Heart left ventricle (tissue), 16 donors: Measurements from ENCODE around the gene MDM4. TPM values are rescaled to one million over a fixed set of nuclear protein-coding genes. Genes with fewer than 3 reads are reported as not detected.

ENCODE experiments used
- ATAC-seq, 4 donors: fragments of 200-7000 bp; cut with Tn5 transposase; one replicate each; pipeline ENCODE4 v1.9.1; 2020 to 2022; ENCODE audit warnings: moderate library complexity in 4 of 4, mild to moderate bottlenecking in 3 of 4, moderate number of reproducible peaks in 1 of 4
- DNase-seq, 5 donors: peaks; one replicate each; pipeline ENCODE4 v3.0.0-alpha.2; 2020
- H3K27ac ChIP-seq, 12 donors: fragments of 200-600 bp; sonication (generic) in 4 of 12; one replicate each; pipeline versions ENCODE4 v1.5.0 to v1.8.0; 2016 to 2022; ENCODE audit warnings: mild to moderate bottlenecking in 2 of 12
- H3K27me3 ChIP-seq, 9 donors: fragments of 200-600 bp; sonication (generic) in 2 of 9; one replicate each; pipeline versions ENCODE4 v1.5.1 to v1.8.0; 2016 to 2022; ENCODE audit warnings: mild to moderate bottlenecking in 3 of 9
- H3K36me3 ChIP-seq, 9 donors: fragments of 200-600 bp; sonication (generic) in 2 of 9; one replicate each; pipeline versions ENCODE4 v1.5.0 to v1.8.0; 2018 to 2022; ENCODE audit warnings: mild to moderate bottlenecking in 2 of 9
- H3K4me1 ChIP-seq, 12 donors: fragments of 200-600 bp; sonication (generic) in 4 of 12; one replicate each; pipeline versions ENCODE4 v1.5.0 to v1.8.0; 2016 to 2022; ENCODE audit warnings: mild to moderate bottlenecking in 3 of 12
- H3K4me3 ChIP-seq, 12 donors: fragments of 200-600 bp; sonication (generic) in 4 of 12; one replicate each; pipeline versions ENCODE4 v1.5.0 to v1.8.0; 2017 to 2022; ENCODE audit warnings: mild to moderate bottlenecking in 9 of 12, moderate library complexity in 4 of 12
- H3K9me3 ChIP-seq, 12 donors: fragments of 200-600 bp; sonication (generic) in 4 of 12; one replicate each; pipeline versions ENCODE4 v1.5.0 to v1.8.0; 2016 to 2022; ENCODE audit warnings: mild to moderate bottlenecking in 1 of 12
- POLR2A ChIP-seq, 2 donors: fragments of 450-650 bp; IDR thresholded peaks; one replicate each; pipeline ENCODE4 v1.6.1; 2017; ENCODE audit warnings: antibody characterized with exemption in 2 of 2, mild to moderate bottlenecking in 2 of 2, moderate library complexity in 2 of 2
- WGBS, 4 donors: extraction: QIAGEN DNeasy Blood & Tissue Kit in 2 of 4; methylation state at CpG; one replicate each; pipeline versions ENCODE4 v1.1.5 to v1.1.7; 2013 to 2018; 5-methylcytosine and 5-hydroxymethylcytosine counted together
- intact Hi-C, 10 donors: fragments of 100-400 bp; cut with DNase I; formaldehyde crosslinking; loops; one replicate each; pipeline versions ENCODE4 v1.11.1 to v1.14.2; 2022
- polyA plus RNA-seq, 2 donors: library from polyadenylated mRNA; stranded (reverse); fragments of 200-250 nt; gene quantifications; one replicate each; pipeline ENCODE4 v1.2.3, GENCODE V29; 2013
- total RNA-seq, 9 donors: library from RNA; depleted of rRNA in 2 of 9; stranded (reverse); fragments of >200 nt in 2 of 9; fragmentation: NEBNext Ultra II Directional in 3 of 9; extraction: Animal tissue kit (Norgen Biotek cat#: 25700) in 3 of 9; gene quantifications; one replicate each; pipeline versions ENCODE4 v1.1.0 to v1.2.4, GENCODE V29; 2016 to 2023
- TF ChIP-seq, protein P1 (sequence below), 12 donors: fragments of 200-600 bp; sonication (generic) in 4 of 12; IDR thresholded peaks; one replicate each; pipeline versions ENCODE4 v1.5.0 to v1.8.0; 2018 to 2022; ENCODE audit warnings: antibody characterized with exemption in 12 of 12, mild to moderate bottlenecking in 5 of 12
- donor health status: ischemic (EF 13 %, LVEDD 7.1; RV severe dilation, severe dysfunction).
- donor health status: healthy with polysubstance abuse.
- donor health status: DM: no; HTN: yes; CAD: no.
- donor health status: DM: no; HTN: no; CAD: no.
- donor health status: ischemic (EF 25% LVEDD 6.9; RV normal size, moderate dysfunction).
- donor health status: ischemic (EF 25% LVEDD 5.7; RV mildly dilated, moderate dysfunction).
- donor health status: healthy.
- donor health status: DM: yes; HTN: yes; CAD: no.
- donor health status: ischemic (EF 35%, LVEDD 5.7; RV mildly dilated, moderate dysfunction).
- donor health status: nonischemic (EF 11% LVEDD 7.7; RV severe dilation, severe dysfunction).
- donor health status: DM: yes; HTN: yes; CAD: no.
- donor health status: PGD.
- donor health status: ischemic (EF 29% LVEDD 5.4; RV normal size, mild dysfunction).
- donor health status: nonischemic (EF 23%, LVEDD 6.1; RV moderate dilation, normal function).

The MDM4 gene
- total and polyA plus RNA-seq, 11 donors: 5.7 to 48.7 (median 31.6) TPM

DNA sequence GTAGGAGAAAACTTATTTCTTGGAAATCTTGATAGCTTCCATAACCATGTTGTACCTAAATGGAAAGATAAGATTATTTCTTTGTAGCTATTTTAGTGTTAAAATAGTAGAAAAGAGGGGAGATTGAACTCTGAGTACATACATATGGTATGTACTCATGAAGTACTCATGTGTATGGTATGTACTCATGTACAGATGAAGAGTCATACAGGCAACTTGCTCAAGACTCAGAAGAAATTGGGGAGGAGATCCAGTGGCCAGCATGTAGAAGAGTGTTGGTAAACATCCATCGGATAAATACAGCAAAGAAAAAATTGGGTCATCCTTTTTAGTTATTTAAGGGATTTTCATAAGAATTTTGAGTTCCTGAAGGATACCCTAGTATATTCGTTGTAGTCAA is 29.0 kb downstream of the MDM4 start:
- Histone ChIP-seq H3K27me3 (no peaks in the 10 kb centered on the region), H3K27ac (peak overlapping the region in 1 of 12 donors; percentile 56), H3K4me1 (peaks cover 0 to 31% (median 0%) of the 10 kb centered on the region in 12 donors), H3K4me3 (no peak overlapping the region), H3K9me3 (no peaks in the 10 kb centered on the region), H3K36me3 (peaks cover 0 to 100% (median 99%) of the 10 kb centered on the region in 9 donors)
- DNase-seq (no peak), ATAC-seq (no peak)
- TF ChIP-seq, protein P1, sequence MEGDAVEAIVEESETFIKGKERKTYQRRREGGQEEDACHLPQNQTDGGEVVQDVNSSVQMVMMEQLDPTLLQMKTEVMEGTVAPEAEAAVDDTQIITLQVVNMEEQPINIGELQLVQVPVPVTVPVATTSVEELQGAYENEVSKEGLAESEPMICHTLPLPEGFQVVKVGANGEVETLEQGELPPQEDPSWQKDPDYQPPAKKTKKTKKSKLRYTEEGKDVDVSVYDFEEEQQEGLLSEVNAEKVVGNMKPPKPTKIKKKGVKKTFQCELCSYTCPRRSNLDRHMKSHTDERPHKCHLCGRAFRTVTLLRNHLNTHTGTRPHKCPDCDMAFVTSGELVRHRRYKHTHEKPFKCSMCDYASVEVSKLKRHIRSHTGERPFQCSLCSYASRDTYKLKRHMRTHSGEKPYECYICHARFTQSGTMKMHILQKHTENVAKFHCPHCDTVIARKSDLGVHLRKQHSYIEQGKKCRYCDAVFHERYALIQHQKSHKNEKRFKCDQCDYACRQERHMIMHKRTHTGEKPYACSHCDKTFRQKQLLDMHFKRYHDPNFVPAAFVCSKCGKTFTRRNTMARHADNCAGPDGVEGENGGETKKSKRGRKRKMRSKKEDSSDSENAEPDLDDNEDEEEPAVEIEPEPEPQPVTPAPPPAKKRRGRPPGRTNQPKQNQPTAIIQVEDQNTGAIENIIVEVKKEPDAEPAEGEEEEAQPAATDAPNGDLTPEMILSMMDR (IDR thresholded peaks at IDR 0.05): no peak
- no peak for TF ChIP-seq POLR2A (IDR thresholded peaks at IDR 0.05)
- WGBS, 4 donors: 96 to 98% (median 96%) methylated on average over 2 of the region's 2 CpGs
- intact Hi-C loops: loop anchor here in 1 of 10 donors (10.0 kb wide), 1 partner anchor 550 kb away; no protein-coding TSS in a partner anchor

DNA sequence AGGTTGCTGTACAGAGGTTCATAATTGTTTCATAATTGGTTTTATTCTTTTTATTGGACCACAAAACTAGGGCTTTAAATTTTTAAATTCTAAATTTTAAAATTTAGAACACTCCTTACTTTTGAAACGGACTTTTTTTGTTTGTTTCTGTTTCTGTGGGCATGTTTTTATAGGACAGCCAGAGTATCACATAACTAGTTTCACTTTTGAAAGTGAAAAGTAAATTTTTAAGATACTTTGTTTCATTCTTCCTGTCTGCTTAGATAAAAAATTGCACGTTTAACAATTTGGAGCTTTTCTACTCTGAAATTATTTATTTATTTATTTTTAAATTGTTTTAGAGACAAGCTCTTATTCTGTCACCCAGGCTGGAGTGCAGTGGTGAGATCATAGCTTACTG is 29.7 kb downstream of the MDM4 start:
- WGBS, 4 donors: 60 to 71% (median 66%) methylated on average over 2 of the region's 2 CpGs
- peaks cover 0 to 31% (median 0%) of the 10 kb centered on the region in 12 donors for H3K4me1 ChIP-seq
- H3K4me3 ChIP-seq: peak overlapping the region in 1 of 12 donors; percentile 13
- peak overlapping the region in 1 of 12 donors; percentile 56 for H3K27ac ChIP-seq
- TF ChIP-seq, protein P1 (IDR thresholded peaks at IDR 0.05): no peak
- TF ChIP-seq POLR2A (IDR thresholded peaks at IDR 0.05): no peak
- H3K27me3 ChIP-seq: no peaks in the 10 kb centered on the region
- ATAC-seq: no peak
- H3K36me3 ChIP-seq: peaks cover 0 to 100% (median 99%) of the 10 kb centered on the region in 9 donors
- intact Hi-C loops: loop anchor here in 1 of 10 donors (10.0 kb wide), 1 partner anchor 549 kb away; no protein-coding TSS in a partner anchor
- no peaks in the 10 kb centered on the region for H3K9me3 ChIP-seq
- no peak for DNase-seq

DNA sequence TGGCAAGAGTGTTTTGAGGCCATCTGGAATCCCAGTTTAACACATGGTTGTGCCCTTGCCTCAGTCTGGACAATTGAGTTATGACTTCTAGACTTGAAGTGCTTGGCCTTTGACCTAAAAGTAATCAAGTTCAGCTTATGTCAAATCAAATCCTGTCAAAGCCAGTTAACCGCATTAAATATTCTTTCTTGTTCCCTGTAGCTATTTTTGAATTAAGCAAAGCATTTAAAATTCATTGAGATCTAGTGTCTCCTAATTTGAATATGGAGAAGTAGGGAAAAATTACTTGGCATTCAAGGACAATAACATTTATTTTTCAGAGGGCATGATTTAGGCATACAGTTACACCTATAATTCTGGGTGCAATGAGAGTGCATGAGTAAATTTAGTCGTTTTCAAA is 32.1 kb downstream of the MDM4 start:
- DNase-seq: no peak
- Histone ChIP-seq H3K27me3 (no peaks in the 10 kb centered on the region), H3K9me3 (no peaks in the 10 kb centered on the region), H3K27ac (no peak overlapping the region), H3K4me1 (peaks cover 0 to 30% (median 0%) of the 10 kb centered on the region in 12 donors), H3K4me3 (no peak overlapping the region), H3K36me3 (peaks cover 0 to 100% (median 97%) of the 10 kb centered on the region in 9 donors)
- no peak for TF ChIP-seq POLR2A (IDR thresholded peaks at IDR 0.05)
- ATAC-seq: no peak
- 94 to 98% (median 95%) methylated on average over 2 of the region's 2 CpGs for WGBS, 4 donors
- intact Hi-C loops: loop anchor here in 1 of 10 donors (10.0 kb wide), 1 partner anchor 547 kb away; no protein-coding TSS in a partner anchor

DNA sequence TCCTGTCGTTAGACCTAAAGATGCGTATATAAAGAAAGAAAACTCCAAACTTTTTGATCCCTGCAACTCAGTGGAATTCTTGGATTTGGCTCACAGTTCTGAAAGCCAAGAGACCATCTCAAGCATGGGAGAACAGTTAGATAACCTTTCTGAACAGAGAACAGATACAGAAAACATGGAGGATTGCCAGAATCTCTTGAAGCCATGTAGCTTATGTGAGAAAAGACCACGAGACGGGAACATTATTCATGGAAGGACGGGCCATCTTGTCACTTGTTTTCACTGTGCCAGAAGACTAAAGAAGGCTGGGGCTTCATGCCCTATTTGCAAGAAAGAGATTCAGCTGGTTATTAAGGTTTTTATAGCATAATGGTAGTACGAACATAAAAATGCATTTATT is 33.1 kb downstream of the MDM4 start:
- WGBS, 4 donors: 69 to 74% (median 73%) methylated on average over 6 of the region's 6 CpGs
- TF ChIP-seq, protein P1 (IDR thresholded peaks at IDR 0.05): no peak
- no peak for TF ChIP-seq POLR2A (IDR thresholded peaks at IDR 0.05)
- Histone ChIP-seq H3K36me3 (peaks cover 0 to 97% (median 90%) of the 10 kb centered on the region in 9 donors), H3K27ac (peak overlapping the region in 1 of 12 donors; percentile 20), H3K4me3 (no peak overlapping the region), H3K4me1 (peaks cover 0 to 22% (median 2%) of the 10 kb centered on the region in 12 donors), H3K9me3 (no peaks in the 10 kb centered on the region), H3K27me3 (no peaks in the 10 kb centered on the region)
- intact Hi-C loops: loop anchor here in 1 of 10 donors (10.0 kb wide), 1 partner anchor 545 kb away; no protein-coding TSS in a partner anchor
- ATAC-seq (peak in 2 of 4 donors; percentile 26 to 36), DNase-seq (no peak)
